BLaER1 treated with 17β-estradiol and CSF1 and Interleukin-3, amounts not matched to agents 10 nM and 100 nM (cell line): ENCODE results near the gene XAB2.

ENCODE experiments used
- H3K27ac ChIP-seq, 11 experiments: shearing (Covaris generic); formaldehyde crosslinking; 2 replicates each; pipeline ENCODE4 v1.8.1; 2022
- H3K27me3 ChIP-seq, 11 experiments: shearing (Covaris generic); formaldehyde crosslinking; 2 replicates each; pipeline ENCODE4 v1.8.1; 2022
- H3K36me3 ChIP-seq, 11 experiments: shearing (Covaris generic); formaldehyde crosslinking; 2 replicates each; pipeline ENCODE4 v1.8.1; 2022
- H3K4me1 ChIP-seq, 10 experiments: shearing (Covaris generic); formaldehyde crosslinking; 2 replicates each; pipeline ENCODE4 v1.8.1; 2022
- H3K4me2 ChIP-seq, 11 experiments: shearing (Covaris generic); formaldehyde crosslinking; 2 replicates each; pipeline ENCODE4 v1.8.1; 2022
- H3K4me3 ChIP-seq, 10 experiments: shearing (Covaris generic); formaldehyde crosslinking; 2 replicates each; pipeline ENCODE4 v1.8.1; 2022
- H3K9ac ChIP-seq, 11 experiments: shearing (Covaris generic); formaldehyde crosslinking; 2 replicates each; pipeline ENCODE4 v1.8.1; 2022
- H3K9me3 ChIP-seq, 11 experiments: shearing (Covaris generic); formaldehyde crosslinking; replicated peaks in 1 of 11; 2 replicates each; pipeline ENCODE4 v1.8.1; 2022
- H4K20me1 ChIP-seq, 11 experiments: shearing (Covaris generic); formaldehyde crosslinking; 2 replicates each; pipeline ENCODE4 v1.8.1; 2022
- Cebpa-rat ChIP-seq, 11 experiments: shearing (Covaris generic); IDR thresholded peaks; 2 replicates each; pipeline ENCODE4 v1.8.1; 2022

Gene XAB2

GRCh38 chr19:7670150-7670783 lies 40.9 kb upstream of the XAB2 start:
- H4K20me1 ChIP-seq, result no peaks in the 10 kb centered on the region
- H3K27me3 ChIP-seq, result peaks cover 0 to 4% (median 0%) of the 10 kb centered on the region in 11 experiments; a peak in 3 of 22 replicates
- H3K4me1 ChIP-seq, result peaks cover 46 to 89% (median 65%) of the 10 kb centered on the region in 10 experiments
- no peak for TF ChIP-seq Cebpa-rat (IDR thresholded peaks at IDR 0.05)
- peak overlapping the region; percentile 15 to 74 (median 52); a peak in 19 of 20 replicates for H3K4me3 ChIP-seq
- no peaks in the 10 kb centered on the region for H3K36me3 ChIP-seq
- peak overlapping the region; percentile 31 to 82 (median 68); a peak in 18 of 22 replicates for H3K9ac ChIP-seq
- peak overlapping the region; percentile 84 to 100 (median 96) for H3K4me2 ChIP-seq
- H3K27ac ChIP-seq, result peak overlapping the region in 10 of 11 experiments; percentile 44 to 92 (median 86); a peak in 20 of 22 replicates
- H3K9me3 ChIP-seq, result peaks cover 0 to 24% (median 13%) of the 10 kb centered on the region in 11 experiments; a peak in 20 of 22 replicates

DNA sequence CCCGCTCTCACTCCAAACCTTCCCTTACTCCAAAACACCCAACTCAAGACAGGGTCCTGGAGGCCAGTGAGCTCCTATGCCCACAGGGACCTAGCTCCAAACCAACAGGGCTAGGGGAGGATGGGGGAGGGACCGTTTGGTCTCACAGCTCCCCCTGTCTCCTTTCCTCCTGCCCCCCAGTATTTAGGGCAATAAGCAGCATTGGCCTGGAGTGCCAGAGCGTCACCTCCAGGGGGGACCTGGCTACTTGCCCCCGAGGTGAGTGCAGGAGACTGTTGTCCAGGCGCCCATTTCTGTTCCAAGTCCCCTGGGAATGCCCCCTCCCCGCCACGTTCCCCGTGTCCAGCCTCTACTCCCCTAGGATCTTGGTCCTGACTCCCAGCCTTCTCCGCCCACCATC lies 40.3 kb upstream of the XAB2 start:
- no peak for TF ChIP-seq Cebpa-rat (IDR thresholded peaks at IDR 0.05)
- peak overlapping the region; percentile 84 to 100 (median 97) for H3K4me2 ChIP-seq
- H3K9ac ChIP-seq, result peak overlapping the region in 10 of 11 experiments; percentile 63 to 86 (median 77); a peak in 20 of 22 replicates
- no peaks in the 10 kb centered on the region for H4K20me1 ChIP-seq
- peaks cover 0 to 18% (median 10%) of the 10 kb centered on the region in 11 experiments; a peak in 20 of 22 replicates for H3K9me3 ChIP-seq
- no peaks in the 10 kb centered on the region for H3K36me3 ChIP-seq
- H3K27ac ChIP-seq, result peak overlapping the region in 10 of 11 experiments; percentile 54 to 92 (median 88); a peak in 19 of 22 replicates
- peaks cover 0 to 4% (median 0%) of the 10 kb centered on the region in 11 experiments; a peak in 3 of 22 replicates for H3K27me3 ChIP-seq
- peaks cover 39 to 84% (median 60%) of the 10 kb centered on the region in 10 experiments for H3K4me1 ChIP-seq
- H3K4me3 ChIP-seq, result peak overlapping the region in 9 of 10 experiments; percentile 30 to 74 (median 56); a peak in 16 of 20 replicates

DNA sequence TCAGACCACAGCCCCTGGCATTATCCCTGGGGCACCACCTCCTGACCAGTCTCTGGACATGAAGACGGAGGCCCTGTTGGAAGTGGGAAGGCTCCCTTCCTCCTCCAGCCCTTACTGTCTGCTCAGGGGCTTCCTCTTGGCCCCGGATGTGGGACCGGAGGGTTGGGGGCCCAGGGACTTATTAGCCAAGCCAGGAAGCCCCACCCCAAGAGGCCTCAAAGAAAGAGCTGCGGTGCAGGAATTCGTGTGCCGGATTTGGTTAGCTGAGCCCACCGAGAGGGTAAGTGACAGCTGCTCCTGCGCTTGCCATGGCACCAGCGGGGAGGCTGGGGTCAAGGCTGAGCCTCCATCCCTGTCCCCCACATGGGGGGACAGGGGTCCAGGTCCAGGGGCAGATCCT lies 39.5 kb upstream of the XAB2 start, which contains the start of gene RETN:
RETN (plus strand) TSS at position 208 of the 400 bp plus-strand sequence. CDS start 278 bp downstream, outside the sequence.
- Histone ChIP-seq H3K9ac (peak within 1 kb of the TSS; percentile 48 to 86 (median 76); a peak in 21 of 22 replicates), H3K9me3 (peaks cover 0 to 10% (median 3%) of the 10 kb centered on the region in 11 experiments; a peak in 19 of 22 replicates), H4K20me1 (no peaks in the 10 kb centered on the region), H3K36me3 (no peaks in the 10 kb centered on the region), H3K27me3 (peaks cover 0 to 4% (median 0%) of the 10 kb centered on the region in 11 experiments; a peak in 3 of 22 replicates), H3K4me1 (peaks cover 31 to 76% (median 53%) of the 10 kb centered on the region in 10 experiments), H3K4me3 (peak within 1 kb of the TSS; percentile 7 to 74 (median 56); a peak in 18 of 20 replicates), H3K27ac (peak within 1 kb of the TSS in 10 of 11 experiments; percentile 54 to 92 (median 88); a peak in 20 of 22 replicates), H3K4me2 (peak within 1 kb of the TSS; percentile 84 to 100 (median 97))
- peak in 1 of 11 experiments; percentile 7; a peak in 1 of 22 replicates for TF ChIP-seq Cebpa-rat (IDR thresholded peaks at IDR 0.05)

DNA sequence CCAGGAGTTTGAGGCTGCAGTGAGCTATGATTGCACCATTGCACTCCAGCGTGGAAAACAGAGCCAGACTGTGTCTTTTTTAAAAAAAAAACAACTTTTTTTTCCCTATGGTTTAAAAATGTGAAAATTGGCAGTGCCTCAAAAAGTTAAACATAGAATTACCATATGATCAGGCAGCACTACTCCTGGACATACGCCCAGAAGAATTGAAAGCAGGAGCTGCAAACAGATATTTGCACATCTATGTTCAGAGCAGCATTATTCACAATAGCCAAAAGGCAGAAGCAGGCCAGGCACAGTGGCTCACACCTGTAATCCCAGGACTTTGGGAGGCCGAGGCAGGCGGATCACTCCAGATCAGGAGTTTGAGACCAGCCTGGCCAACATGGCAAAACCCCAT lies 35.7 kb upstream of the XAB2 start:
- Histone ChIP-seq H3K4me1 (peaks cover 27 to 60% (median 37%) of the 10 kb centered on the region in 10 experiments), H3K4me2 (peak overlapping the region in 3 of 11 experiments; percentile 6 to 31 (median 16); a peak in 2 of 22 replicates), H3K36me3 (no peaks in the 10 kb centered on the region), H3K9me3 (no peaks in the 10 kb centered on the region), H3K9ac (peak overlapping the region in 1 of 11 experiments; percentile 3; a peak in 1 of 22 replicates), H3K27ac (peak overlapping the region in 1 of 11 experiments; percentile 13; a peak in 1 of 22 replicates), H3K4me3 (no peak overlapping the region), H3K27me3 (no peaks in the 10 kb centered on the region), H4K20me1 (no peaks in the 10 kb centered on the region)
- no peak for TF ChIP-seq Cebpa-rat (IDR thresholded peaks at IDR 0.05)

GRCh38 chr19:7663706-7664105 lies 34.4 kb upstream of the XAB2 start:
- TF ChIP-seq Cebpa-rat (IDR thresholded peaks at IDR 0.05), result no peak
- Histone ChIP-seq H3K4me2 (no peak overlapping the region), H3K9me3 (no peaks in the 10 kb centered on the region), H3K4me1 (peaks cover 17 to 53% (median 30%) of the 10 kb centered on the region in 10 experiments), H3K36me3 (no peaks in the 10 kb centered on the region), H4K20me1 (no peaks in the 10 kb centered on the region), H3K4me3 (no peak overlapping the region), H3K27me3 (no peaks in the 10 kb centered on the region), H3K27ac (no peak overlapping the region), H3K9ac (no peak overlapping the region)

- peaks cover 18 to 53% (median 31%) of the 10 kb centered on the region in 10 experiments for H3K4me1 ChIP-seq
- H3K27ac ChIP-seq, result no peak overlapping the region
- no peak for TF ChIP-seq Cebpa-rat (IDR thresholded peaks at IDR 0.05)
- no peak overlapping the region for H3K4me2 ChIP-seq
- no peaks in the 10 kb centered on the region for H3K9me3 ChIP-seq
- H3K4me3 ChIP-seq, result no peak overlapping the region
- no peaks in the 10 kb centered on the region for H3K27me3 ChIP-seq
- no peaks in the 10 kb centered on the region for H3K36me3 ChIP-seq
- H4K20me1 ChIP-seq, result no peaks in the 10 kb centered on the region
- H3K9ac ChIP-seq, result no peak overlapping the region
Measured at GRCh38 chr19:7662657-7663056, 33.3 kb upstream of the XAB2 start.

DNA sequence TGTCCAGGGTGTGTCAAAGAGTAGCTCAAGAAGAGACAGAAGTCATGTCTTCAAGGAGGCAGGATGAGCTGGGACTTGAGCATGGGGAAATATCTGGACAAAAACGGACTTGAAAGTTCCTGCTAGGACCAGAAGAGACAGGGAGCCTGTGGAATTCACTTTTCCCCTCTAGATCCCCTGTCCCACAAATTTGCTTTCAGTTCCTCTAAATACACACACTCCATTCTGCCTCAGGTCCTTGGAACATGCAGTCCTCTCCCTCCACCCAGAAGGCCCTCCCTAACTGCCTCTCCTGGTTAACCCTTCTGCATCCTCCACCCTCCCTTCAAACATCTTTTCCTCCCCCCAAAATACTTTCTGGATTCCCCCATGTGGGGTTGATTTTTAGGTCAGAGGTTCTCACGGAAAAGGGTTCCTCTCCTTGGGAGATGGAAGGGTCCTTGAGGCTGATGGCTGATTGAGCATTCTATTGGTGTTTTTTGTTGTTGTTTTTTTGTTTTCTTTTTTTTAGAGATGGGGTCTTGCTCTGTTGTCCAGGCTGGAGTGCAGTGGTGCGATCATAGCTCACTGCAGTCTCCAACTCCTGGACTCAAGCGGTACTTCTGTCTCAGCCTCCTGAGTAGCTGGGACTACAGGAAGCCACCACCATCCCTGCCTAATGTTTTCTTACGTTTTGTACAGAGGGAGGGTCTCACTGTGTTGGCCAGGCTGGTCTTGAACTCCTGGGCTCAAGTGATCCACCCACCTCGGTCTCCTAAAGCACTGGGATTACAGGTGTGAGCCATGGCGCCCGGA lies 32.6 kb upstream of the XAB2 start:
- Histone ChIP-seq H3K36me3 (no peaks in the 10 kb centered on the region), H3K4me3 (no peak overlapping the region), H3K9me3 (no peaks in the 10 kb centered on the region), H3K27ac (no peak overlapping the region), H3K27me3 (no peaks in the 10 kb centered on the region), H4K20me1 (no peaks in the 10 kb centered on the region), H3K4me1 (peaks cover 25 to 54% (median 38%) of the 10 kb centered on the region in 10 experiments), H3K4me2 (peak overlapping the region in 6 of 11 experiments; percentile 2 to 37 (median 24); a peak in 7 of 22 replicates), H3K9ac (no peak overlapping the region)
- no peak for TF ChIP-seq Cebpa-rat (IDR thresholded peaks at IDR 0.05)

- Histone ChIP-seq H3K27me3 (no peaks in the 10 kb centered on the region), H3K36me3 (no peaks in the 10 kb centered on the region), H3K9ac (peak overlapping the region in 9 of 11 experiments; percentile 43 to 76 (median 68); a peak in 16 of 22 replicates), H4K20me1 (no peaks in the 10 kb centered on the region), H3K27ac (peak overlapping the region in 10 of 11 experiments; percentile 63 to 88 (median 77); a peak in 19 of 22 replicates), H3K4me2 (peak overlapping the region; percentile 57 to 87 (median 78)), H3K4me3 (peak overlapping the region in 6 of 10 experiments; percentile 5 to 53 (median 31); a peak in 6 of 20 replicates), H3K4me1 (peaks cover 37 to 80% (median 64%) of the 10 kb centered on the region in 10 experiments), H3K9me3 (no peaks in the 10 kb centered on the region)
- no peak for TF ChIP-seq Cebpa-rat (IDR thresholded peaks at IDR 0.05)
Measured at GRCh38 chr19:7658219-7658686, 28.9 kb upstream of the XAB2 start.
